NCI-H2196 (cell line): Measurements from ENCODE around the gene FNDC5.

Experiments used
- DNase-seq: peaks from one replicate; lab custom pipeline; 2025; ENCODE audit not compliant: unreplicated experiment; lab: John Stamatoyannopoulos, UW

Gene FNDC5

GRCh38 chr1:32897082-32898049 lies 26.7 kb upstream of the FNDC5 start:
- DNase-seq: no peak

- DNase-seq: no peak
Observed at GRCh38 chr1:32896451-32896850, 25.7 kb upstream of the FNDC5 start.

- no peak for DNase-seq
Observed at GRCh38 chr1:32895325-32896215, 24.9 kb upstream of the FNDC5 start.

GRCh38 chr1:32894681-32895080 lies 24.0 kb upstream of the FNDC5 start:
- DNase-seq: no peak

GRCh38 chr1:32894019-32894600 lies 23.4 kb upstream of the FNDC5 start:
- peak; percentile 13 for DNase-seq

- peak; percentile 82 for DNase-seq
Observed at GRCh38 chr1:32893198-32894018, 22.7 kb upstream of the FNDC5 start.

GRCh38 chr1:32892368-32893197 lies 21.9 kb upstream of the FNDC5 start:
- DNase-seq: peak; percentile 89

- DNase-seq: no peak
Observed at GRCh38 chr1:32891630-32892029, 20.9 kb upstream of the FNDC5 start.

- no peak for DNase-seq
Observed at GRCh38 chr1:32891241-32891570, 20.5 kb upstream of the FNDC5 start.

- DNase-seq: no peak
Observed at GRCh38 chr1:32890516-32891240, 20.0 kb upstream of the FNDC5 start.

GRCh38 chr1:32889731-32890278 lies 19.1 kb upstream of the FNDC5 start:
- DNase-seq: no peak

- DNase-seq: no peak
Observed at GRCh38 chr1:32888677-32889420, 18.1 kb upstream of the FNDC5 start.

- no peak for DNase-seq
Observed at GRCh38 chr1:32888134-32888533, 17.4 kb upstream of the FNDC5 start.

- no peak for DNase-seq
Observed at GRCh38 chr1:32887623-32888022, 16.9 kb upstream of the FNDC5 start.

GRCh38 chr1:32886828-32887414 lies 16.2 kb upstream of the FNDC5 start:
- DNase-seq: no peak

- DNase-seq: peak; percentile 36
Observed at GRCh38 chr1:32886004-32886827, 15.5 kb upstream of the FNDC5 start, which contains the start of gene HPCA. HPCA (plus strand) TSS chr1:32886491; CDS start chr1:32888899, 2,408 bp downstream.

GRCh38 chr1:32885676-32886003 lies 14.9 kb upstream of the FNDC5 start:
- no peak for DNase-seq
